ENCODE data around the gene UNK. TPM values are rescaled to one million over a fixed set of nuclear protein-coding genes. Genes with fewer than 3 reads are reported as not detected.
A peak's percentile ranks its signal among the peaks of the same experiment; 100 is the strongest.

Gene UNK
- total and polyA plus RNA-seq, 9 of the 15 experiments (the other 6 are each of a cell fraction or from before 2014, with no cell fraction given): 12.8 to 38.6 (median 24.8) TPM

GRCh38 chr17:75785016-75785890 is 647 bp downstream of the UNK start (continued):
- TF ChIP-seq ZNF639 (CRISPR knock-in tag; conservative IDR thresholded peaks at IDR 0.05 in 1 of 2, IDR thresholded peaks at IDR 0.05 in 1 of 2) (peak in 1 of 2 experiments; percentile 94; a peak in 2 of 4 replicates), NFE2L1 (tag; IDR thresholded peaks at IDR 0.05; ENCODE audit: borderline replicate concordance, low read depth) (peak; percentile 32; the same call in 1 of the 2 replicates), E2F8 (IDR thresholded peaks at IDR 0.05; ENCODE audit: low read depth, partially characterized antibody) (peak; percentile 81), ZKSCAN1 (IDR thresholded peaks at IDR 0.05; ENCODE audit: low read depth, low read length) (peak; percentile 57; the same call in 1 of the 2 replicates), ZNF444 (CRISPR knock-in tag; IDR thresholded peaks at IDR 0.05) (peak; percentile 8; the same call in 1 of the 2 replicates), BRF1 (IDR thresholded peaks at IDR 0.05; ENCODE audit: borderline replicate concordance, extremely low read depth, insufficient read length) (no peak), MED1 (CRISPR knock-in tag; IDR thresholded peaks at IDR 0.05; ENCODE audit: borderline replicate concordance) (no peak), L3MBTL2 (IDR thresholded peaks at IDR 0.05) (peak; percentile 100), FOXA1 (IDR thresholded peaks at IDR 0.05; ENCODE audit: borderline replicate concordance) (no peak), ETS2 (tag; IDR thresholded peaks at IDR 0.05; ENCODE audit: borderline replicate concordance, poor library complexity, severe bottlenecking) (no peak), GATA2 (CRISPR knock-in tag; IDR thresholded peaks at IDR 0.05) (no peak), CC2D1A (IDR thresholded peaks at IDR 0.05) (no peak), ZNF384 (IDR thresholded peaks at IDR 0.05; ENCODE audit: low read depth, low read length) (no peak), NFRKB (IDR thresholded peaks at IDR 0.05; ENCODE audit: low read depth) (peak; percentile 99)
- TF ChIP-seq, protein P1, sequence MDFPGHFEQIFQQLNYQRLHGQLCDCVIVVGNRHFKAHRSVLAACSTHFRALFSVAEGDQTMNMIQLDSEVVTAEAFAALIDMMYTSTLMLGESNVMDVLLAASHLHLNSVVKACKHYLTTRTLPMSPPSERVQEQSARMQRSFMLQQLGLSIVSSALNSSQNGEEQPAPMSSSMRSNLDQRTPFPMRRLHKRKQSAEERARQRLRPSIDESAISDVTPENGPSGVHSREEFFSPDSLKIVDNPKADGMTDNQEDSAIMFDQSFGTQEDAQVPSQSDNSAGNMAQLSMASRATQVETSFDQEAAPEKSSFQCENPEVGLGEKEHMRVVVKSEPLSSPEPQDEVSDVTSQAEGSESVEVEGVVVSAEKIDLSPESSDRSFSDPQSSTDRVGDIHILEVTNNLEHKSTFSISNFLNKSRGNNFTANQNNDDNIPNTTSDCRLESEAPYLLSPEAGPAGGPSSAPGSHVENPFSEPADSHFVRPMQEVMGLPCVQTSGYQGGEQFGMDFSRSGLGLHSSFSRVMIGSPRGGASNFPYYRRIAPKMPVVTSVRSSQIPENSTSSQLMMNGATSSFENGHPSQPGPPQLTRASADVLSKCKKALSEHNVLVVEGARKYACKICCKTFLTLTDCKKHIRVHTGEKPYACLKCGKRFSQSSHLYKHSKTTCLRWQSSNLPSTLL (IDR thresholded peaks at IDR 0.05): 0 out of 2 replicates have a peak, but pooled peaks have one; percentile 3
- TF ChIP-seq, protein P2, sequence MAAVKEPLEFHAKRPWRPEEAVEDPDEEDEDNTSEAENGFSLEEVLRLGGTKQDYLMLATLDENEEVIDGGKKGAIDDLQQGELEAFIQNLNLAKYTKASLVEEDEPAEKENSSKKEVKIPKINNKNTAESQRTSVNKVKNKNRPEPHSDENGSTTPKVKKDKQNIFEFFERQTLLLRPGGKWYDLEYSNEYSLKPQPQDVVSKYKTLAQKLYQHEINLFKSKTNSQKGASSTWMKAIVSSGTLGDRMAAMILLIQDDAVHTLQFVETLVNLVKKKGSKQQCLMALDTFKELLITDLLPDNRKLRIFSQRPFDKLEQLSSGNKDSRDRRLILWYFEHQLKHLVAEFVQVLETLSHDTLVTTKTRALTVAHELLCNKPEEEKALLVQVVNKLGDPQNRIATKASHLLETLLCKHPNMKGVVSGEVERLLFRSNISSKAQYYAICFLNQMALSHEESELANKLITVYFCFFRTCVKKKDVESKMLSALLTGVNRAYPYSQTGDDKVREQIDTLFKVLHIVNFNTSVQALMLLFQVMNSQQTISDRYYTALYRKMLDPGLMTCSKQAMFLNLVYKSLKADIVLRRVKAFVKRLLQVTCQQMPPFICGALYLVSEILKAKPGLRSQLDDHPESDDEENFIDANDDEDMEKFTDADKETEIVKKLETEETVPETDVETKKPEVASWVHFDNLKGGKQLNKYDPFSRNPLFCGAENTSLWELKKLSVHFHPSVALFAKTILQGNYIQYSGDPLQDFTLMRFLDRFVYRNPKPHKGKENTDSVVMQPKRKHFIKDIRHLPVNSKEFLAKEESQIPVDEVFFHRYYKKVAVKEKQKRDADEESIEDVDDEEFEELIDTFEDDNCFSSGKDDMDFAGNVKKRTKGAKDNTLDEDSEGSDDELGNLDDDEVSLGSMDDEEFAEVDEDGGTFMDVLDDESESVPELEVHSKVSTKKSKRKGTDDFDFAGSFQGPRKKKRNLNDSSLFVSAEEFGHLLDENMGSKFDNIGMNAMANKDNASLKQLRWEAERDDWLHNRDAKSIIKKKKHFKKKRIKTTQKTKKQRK (IDR thresholded peaks at IDR 0.05; ENCODE audit: borderline replicate concordance, low read depth, low read length): no peak
